A673 (cell line): ENCODE data around the gene TBC1D16. TPM values are rescaled to one million over a fixed set of nuclear protein-coding genes. Genes with fewer than 3 reads are reported as not detected.

ENCODE experiments used
- BruUV-seq: library from RNA; stranded (reverse); fragments of 400-500 nt; replicated peaks from 2 replicates; lab custom pipeline; 2021; lab: Mats Ljungman, UMichigan
- CTCF ChIA-PET: fragments of 300-600 bp; sonication (Branson Sonifier 250); formaldehyde crosslinking; loops from one replicate; lab custom pipeline; 2022; ENCODE audit warnings: antibody characterized with exemption; lab: Charles Lee
- POLR2A ChIA-PET: fragments of 300-600 bp; sonication (Branson Sonifier 250); formaldehyde crosslinking; loops from one replicate; lab custom pipeline; 2022; ENCODE audit warnings: antibody characterized with exemption; ENCODE audit not compliant: low non-redundant PET; lab: Charles Lee
- DNase-seq: peaks from one replicate; pipeline ENCODE4 v3.0.0-alpha.2; 2015; ENCODE audit warnings: low spot score
- H3K27ac ChIP-seq: fragments of 200-600 bp; sonication (generic); 2 replicates; pipeline ENCODE4 v1.5.1; 2016; ENCODE audit warnings: mixed run types, low read depth, mild to moderate bottlenecking, mixed read lengths, antibody characterized with exemption, low read length; ENCODE audit not compliant: poor library complexity, severe bottlenecking
- H3K27me3 ChIP-seq: fragments of 200-600 bp; sonication (generic); replicated peaks from 2 replicates; pipeline ENCODE4 v1.6.1; 2017; ENCODE audit warnings: mixed run types, low read depth, mild to moderate bottlenecking, mixed read lengths, antibody characterized with exemption, low read length; ENCODE audit not compliant: insufficient read depth, poor library complexity
- H3K36me3 ChIP-seq: fragments of 200-600 bp; sonication (generic); 2 replicates; pipeline ENCODE4 v1.6.1; 2016; ENCODE audit warnings: mixed run types, mild to moderate bottlenecking, mixed read lengths, antibody characterized with exemption, low read length; ENCODE audit not compliant: insufficient read depth, poor library complexity, severe bottlenecking
- H3K4me1 ChIP-seq: fragments of 200-600 bp; sonication (generic); 2 replicates; pipeline ENCODE4 v1.6.1; 2017; ENCODE audit warnings: mixed run types, mild to moderate bottlenecking, mixed read lengths, antibody characterized with exemption, low read length; ENCODE audit not compliant: insufficient read depth, poor library complexity, severe bottlenecking
- H3K4me3 ChIP-seq: fragments of 200-600 bp; sonication (generic); 2 replicates; pipeline ENCODE4 v1.5.1; 2016; ENCODE audit warnings: low read depth, mixed run types, mild to moderate bottlenecking, mixed read lengths, low read length; ENCODE audit not compliant: poor library complexity, severe bottlenecking
- H3K9me3 ChIP-seq: fragments of 200-600 bp; sonication (generic); 2 replicates; pipeline ENCODE4 v1.6.1; 2016; ENCODE audit warnings: mixed run types, low read depth, mild to moderate bottlenecking, mixed read lengths, antibody characterized with exemption, low read length; ENCODE audit not compliant: poor library complexity, severe bottlenecking
- EZH2 ChIP-seq: fragments of 200-600 bp; sonication (generic); IDR thresholded peaks from 2 replicates; pipeline ENCODE4 v1.6.1; 2017; ENCODE audit warnings: borderline replicate concordance, low read depth, mild to moderate bottlenecking, mixed read lengths, antibody characterized with exemption, low read length; ENCODE audit not compliant: poor library complexity, severe bottlenecking
- intact Hi-C: fragments of 100-400 bp; cut with micrococcal nuclease; formaldehyde crosslinking; loops from one replicate; pipeline ENCODE4 v1.10.0; 2022; ENCODE audit not compliant: unreplicated experiment
- total RNA-seq: library from RNA; stranded (reverse); gene quantifications from 2 replicates; pipeline ENCODE4 v1.2.3, GENCODE V29; 2021
- TF ChIP-seq, protein P1 (sequence below): fragments of 300-800, 200-600 bp; sonication (generic); conservative IDR thresholded peaks from 2 replicates; pipeline ENCODE4 v1.5.1; 2017; ENCODE audit warnings: low read depth, mild to moderate bottlenecking, antibody characterized with exemption, low read length, moderate library complexity, mixed read lengths

Gene TBC1D16
- total RNA-seq, 1 experiment from 2014 or later: 49.1 TPM

DNA sequence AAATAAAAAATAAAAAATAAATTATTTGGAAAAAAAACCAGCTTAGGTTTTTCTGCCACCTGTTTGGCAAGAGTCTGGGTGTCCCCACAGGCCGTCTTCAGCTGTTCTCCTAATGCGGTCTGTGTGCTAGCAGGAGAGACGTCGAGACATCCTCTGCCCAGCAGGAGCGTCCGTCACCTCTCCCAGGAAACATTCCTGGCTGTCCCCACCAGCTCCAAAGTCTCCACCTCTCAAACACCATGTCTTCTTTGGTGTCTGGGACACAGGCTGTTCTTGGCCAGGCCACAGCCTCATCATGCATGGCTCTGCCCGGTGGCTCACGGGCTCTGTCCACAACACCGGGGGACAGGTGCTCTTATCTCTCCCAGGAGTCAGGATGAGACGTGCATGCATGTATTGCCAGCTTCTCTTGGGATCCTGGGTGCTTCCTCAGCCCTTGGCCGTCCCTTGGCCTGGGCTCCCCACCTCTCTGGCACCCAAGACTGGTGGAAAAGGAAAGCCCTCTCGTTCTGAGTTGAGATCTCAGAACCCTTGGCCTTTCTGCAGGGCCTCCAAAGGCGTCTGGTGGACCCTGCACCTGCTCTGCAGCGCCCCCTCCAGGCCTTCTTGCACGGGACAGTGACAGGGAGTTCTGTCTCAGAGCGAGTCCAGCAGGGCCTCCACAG lies 111.6 kb downstream of the TBC1D16 start:
- ChIA-PET CTCF (no interaction called here), POLR2A (no interaction called here)
- BruUV-seq: no TSS peak

DNA sequence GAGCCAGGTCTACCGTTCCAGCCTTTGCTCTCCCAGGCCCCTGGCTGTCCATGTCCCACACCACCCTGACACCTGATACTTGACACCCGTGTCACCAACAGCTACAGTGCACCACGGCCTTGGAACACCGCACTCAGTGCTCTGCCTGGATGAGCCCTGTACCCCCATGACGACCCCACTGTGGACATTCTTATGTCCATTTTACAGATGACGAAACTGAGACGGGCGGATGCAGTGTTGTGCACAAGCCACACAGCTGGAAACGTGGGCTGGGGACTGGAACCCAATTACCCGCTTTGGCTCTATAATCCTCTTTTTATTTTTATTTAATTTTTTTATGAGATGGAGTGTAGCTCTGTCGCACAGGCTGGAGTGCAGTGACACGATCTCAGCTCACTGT lies 112.9 kb downstream of the TBC1D16 start:
- CTCF ChIA-PET: no interaction called here
- DNase-seq: no peak
- no peak overlapping the region for H3K27ac ChIP-seq

More for the DNA sequence above, 111.6 kb downstream of the TBC1D16 start:
- TF ChIP-seq, protein P1, sequence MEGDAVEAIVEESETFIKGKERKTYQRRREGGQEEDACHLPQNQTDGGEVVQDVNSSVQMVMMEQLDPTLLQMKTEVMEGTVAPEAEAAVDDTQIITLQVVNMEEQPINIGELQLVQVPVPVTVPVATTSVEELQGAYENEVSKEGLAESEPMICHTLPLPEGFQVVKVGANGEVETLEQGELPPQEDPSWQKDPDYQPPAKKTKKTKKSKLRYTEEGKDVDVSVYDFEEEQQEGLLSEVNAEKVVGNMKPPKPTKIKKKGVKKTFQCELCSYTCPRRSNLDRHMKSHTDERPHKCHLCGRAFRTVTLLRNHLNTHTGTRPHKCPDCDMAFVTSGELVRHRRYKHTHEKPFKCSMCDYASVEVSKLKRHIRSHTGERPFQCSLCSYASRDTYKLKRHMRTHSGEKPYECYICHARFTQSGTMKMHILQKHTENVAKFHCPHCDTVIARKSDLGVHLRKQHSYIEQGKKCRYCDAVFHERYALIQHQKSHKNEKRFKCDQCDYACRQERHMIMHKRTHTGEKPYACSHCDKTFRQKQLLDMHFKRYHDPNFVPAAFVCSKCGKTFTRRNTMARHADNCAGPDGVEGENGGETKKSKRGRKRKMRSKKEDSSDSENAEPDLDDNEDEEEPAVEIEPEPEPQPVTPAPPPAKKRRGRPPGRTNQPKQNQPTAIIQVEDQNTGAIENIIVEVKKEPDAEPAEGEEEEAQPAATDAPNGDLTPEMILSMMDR: peak; percentile 89
- no peak for TF ChIP-seq EZH2
- H3K9me3 ChIP-seq: no peaks in the 10 kb centered on the region
- H3K27ac ChIP-seq: no peak overlapping the region
- no peaks in the 10 kb centered on the region for H3K36me3 ChIP-seq
- H3K4me3 ChIP-seq: no peak overlapping the region
- peaks cover 7% of the 10 kb centered on the region for H3K4me1 ChIP-seq
- H3K27me3 ChIP-seq: no peaks in the 10 kb centered on the region
- peak; percentile 71 for DNase-seq
- intact Hi-C loops: loop anchor here (5.0 kb wide), 1 partner anchor 182 kb away; no protein-coding TSS in a partner anchor

DNA sequence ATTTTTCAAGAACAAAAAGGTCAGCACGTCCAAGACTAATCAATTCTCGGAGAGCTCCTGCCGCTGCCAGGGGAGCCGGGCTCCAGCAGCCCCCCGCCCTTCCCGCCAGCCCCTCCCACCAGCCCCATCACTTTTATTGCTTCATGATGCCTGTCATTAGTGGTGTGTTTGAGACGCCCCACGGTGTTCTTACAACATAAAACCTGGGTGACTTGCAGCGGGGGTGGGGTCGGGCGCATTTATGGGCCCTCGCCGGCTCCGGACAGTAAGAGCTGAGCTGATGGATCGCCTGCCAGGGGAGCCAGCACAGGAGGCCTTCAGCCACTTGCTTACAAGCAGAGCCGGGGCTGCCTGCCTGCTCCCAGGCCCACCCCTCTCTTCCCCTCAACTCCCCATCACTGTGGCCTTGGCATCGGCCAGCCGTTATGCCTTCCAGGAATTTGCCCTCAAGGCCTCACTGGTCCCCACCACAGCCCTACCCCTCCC lies 113.5 kb downstream of the TBC1D16 start:
- ChIA-PET POLR2A (no interaction called here), CTCF (no interaction called here)
- intact Hi-C loops: loop anchor here (5.0 kb wide), 1 partner anchor 180 kb away; no protein-coding TSS in a partner anchor
- H3K9me3 ChIP-seq: no peaks in the 10 kb centered on the region
- BruUV-seq: no TSS peak
- no peaks in the 10 kb centered on the region for H3K27me3 ChIP-seq
- H3K27ac ChIP-seq: no peak overlapping the region
- TF ChIP-seq EZH2: no peak
- TF ChIP-seq, protein P1: no peak
- peak overlapping the region; percentile 25 for H3K4me3 ChIP-seq
- peak; percentile 31 for DNase-seq
- no peaks in the 10 kb centered on the region for H3K36me3 ChIP-seq
- peaks cover 7% of the 10 kb centered on the region for H3K4me1 ChIP-seq

More for the DNA sequence above, 112.9 kb downstream of the TBC1D16 start:
- TF ChIP-seq, protein P1: no peak
- no peak for TF ChIP-seq EZH2
- no peaks in the 10 kb centered on the region for H3K9me3 ChIP-seq
- intact Hi-C loops: loop anchor here (5.0 kb wide), 1 partner anchor 180 kb away; no protein-coding TSS in a partner anchor
- H3K27me3 ChIP-seq: no peaks in the 10 kb centered on the region
- POLR2A ChIA-PET: no interaction called here
- no peaks in the 10 kb centered on the region for H3K36me3 ChIP-seq
- no TSS peak for BruUV-seq
- H3K4me3 ChIP-seq: no peak overlapping the region
- H3K4me1 ChIP-seq: peaks cover 7% of the 10 kb centered on the region
